ENCODE results near the gene KLHL29.

DNA sequence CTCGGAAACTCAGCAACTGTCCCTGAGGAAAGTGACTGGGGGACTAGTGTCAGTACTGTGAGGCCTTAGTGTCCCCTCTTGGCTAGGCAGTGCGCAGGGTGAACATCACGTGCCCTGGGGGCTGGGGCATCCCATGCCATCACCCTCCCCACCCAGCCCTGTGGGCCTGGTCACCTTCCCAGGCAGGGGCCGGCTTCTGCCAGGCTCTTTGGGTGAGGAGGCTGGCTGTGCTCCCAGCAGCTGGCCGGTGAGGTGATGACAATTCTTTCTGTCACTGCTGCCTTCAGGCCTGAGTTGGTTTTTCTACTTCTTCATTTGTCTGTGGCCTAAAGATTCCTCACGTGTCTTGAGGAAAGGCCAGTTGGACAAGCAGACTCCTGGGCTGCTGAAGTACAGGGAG is 180.8 kb downstream of the KLHL29 start:
- no peak for TF ChIP-seq POLR2A (IDR thresholded peaks at IDR 0.05)
- TF ChIP-seq, protein P1, sequence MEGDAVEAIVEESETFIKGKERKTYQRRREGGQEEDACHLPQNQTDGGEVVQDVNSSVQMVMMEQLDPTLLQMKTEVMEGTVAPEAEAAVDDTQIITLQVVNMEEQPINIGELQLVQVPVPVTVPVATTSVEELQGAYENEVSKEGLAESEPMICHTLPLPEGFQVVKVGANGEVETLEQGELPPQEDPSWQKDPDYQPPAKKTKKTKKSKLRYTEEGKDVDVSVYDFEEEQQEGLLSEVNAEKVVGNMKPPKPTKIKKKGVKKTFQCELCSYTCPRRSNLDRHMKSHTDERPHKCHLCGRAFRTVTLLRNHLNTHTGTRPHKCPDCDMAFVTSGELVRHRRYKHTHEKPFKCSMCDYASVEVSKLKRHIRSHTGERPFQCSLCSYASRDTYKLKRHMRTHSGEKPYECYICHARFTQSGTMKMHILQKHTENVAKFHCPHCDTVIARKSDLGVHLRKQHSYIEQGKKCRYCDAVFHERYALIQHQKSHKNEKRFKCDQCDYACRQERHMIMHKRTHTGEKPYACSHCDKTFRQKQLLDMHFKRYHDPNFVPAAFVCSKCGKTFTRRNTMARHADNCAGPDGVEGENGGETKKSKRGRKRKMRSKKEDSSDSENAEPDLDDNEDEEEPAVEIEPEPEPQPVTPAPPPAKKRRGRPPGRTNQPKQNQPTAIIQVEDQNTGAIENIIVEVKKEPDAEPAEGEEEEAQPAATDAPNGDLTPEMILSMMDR (IDR thresholded peaks at IDR 0.05): no peak

All from tibial nerve (tissue), 3 donors.